DMS79 (cell line): Measurements from ENCODE around the gene ZSCAN10.

ENCODE experiments used
- DNase-seq: peaks from one replicate; lab custom pipeline; 2025; lab: John Stamatoyannopoulos, UW

Gene ZSCAN10

DNA sequence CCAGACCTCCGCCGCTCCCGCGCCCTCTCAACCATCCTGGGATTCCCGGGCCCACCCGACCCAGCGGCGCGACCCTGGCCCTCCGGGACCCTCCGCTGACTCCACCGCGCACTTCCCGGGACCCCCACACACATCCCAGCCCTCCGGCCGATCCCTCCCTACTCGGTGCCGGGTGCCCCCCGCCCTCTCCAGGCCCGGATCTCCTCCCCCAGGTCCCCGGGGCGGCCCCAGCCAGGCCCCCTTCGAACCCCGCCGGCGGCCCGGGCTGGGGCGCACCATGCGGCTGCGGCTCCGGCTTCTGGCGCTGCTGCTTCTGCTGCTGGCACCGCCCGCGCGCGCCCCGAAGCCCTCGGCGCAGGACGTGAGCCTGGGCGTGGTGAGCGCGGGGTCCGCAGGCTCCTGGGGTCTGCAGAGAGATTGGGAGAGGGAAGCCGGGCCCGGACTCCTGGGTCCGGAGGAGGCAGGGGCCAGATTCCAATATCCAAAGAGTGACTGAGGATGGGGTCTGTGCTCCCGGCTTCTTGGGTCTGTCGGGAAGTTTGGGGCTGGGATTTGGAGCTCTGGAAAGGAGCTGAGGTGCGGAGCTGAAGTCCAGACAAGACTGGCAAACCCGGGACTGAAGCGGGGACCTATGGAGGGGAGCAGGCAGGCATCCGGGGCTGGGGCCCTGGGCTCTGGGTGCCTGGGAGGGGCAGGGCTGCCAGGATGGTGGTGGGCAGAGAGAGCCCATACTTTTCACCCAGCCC, 52.3 kb downstream of the ZSCAN10 start:
- no peak for DNase-seq

DNA sequence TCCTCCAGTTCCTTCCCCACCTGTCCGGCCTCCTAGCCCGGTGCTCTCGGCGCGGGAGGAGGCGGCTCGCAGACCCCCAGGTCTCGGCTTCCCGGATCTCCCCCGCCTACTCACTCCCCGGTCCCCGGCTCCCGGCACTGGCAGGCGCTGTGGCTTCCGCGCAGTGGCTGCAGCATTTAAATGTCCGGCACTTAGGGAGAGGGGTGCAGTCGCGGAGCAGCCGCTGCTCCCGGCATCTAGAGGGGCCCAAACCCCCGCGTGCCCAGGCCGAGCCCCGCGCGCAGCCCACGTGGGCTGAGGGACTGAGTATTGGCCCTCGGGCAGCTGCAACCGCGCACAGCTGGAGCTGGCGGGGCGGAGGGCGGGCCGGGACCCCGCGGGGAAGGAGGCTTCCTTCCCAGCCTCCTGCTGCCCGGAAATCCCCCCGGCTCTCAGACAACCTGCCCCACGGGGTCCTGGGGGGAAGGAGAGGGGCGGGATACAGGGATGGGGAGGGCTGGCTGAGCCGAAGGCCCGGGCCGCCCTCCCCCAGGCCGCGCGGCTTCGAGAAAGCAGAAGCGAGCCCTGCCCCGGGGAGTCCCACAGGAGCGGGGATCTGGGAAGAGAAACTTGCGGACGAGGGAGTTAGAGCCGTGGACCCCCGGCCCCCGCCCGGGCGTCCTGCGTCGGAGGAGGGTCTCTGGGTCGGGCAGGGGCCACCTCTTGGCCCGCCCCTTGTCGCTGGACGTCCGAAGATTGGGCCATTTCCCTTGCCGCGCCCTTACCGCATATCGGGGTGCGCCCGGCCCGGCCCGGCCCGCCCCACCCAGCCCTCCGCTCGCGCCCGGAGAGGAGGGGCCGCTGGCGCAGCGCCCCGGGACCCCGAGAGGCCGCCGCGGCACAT, 53.1 kb downstream of the ZSCAN10 start, which contains the start of gene MMP25:
MMP25 (plus strand) TSS at position 804 of the 883 bp plus-strand sequence. CDS start 357 bp downstream, outside the sequence.
- no peak for DNase-seq

DNA sequence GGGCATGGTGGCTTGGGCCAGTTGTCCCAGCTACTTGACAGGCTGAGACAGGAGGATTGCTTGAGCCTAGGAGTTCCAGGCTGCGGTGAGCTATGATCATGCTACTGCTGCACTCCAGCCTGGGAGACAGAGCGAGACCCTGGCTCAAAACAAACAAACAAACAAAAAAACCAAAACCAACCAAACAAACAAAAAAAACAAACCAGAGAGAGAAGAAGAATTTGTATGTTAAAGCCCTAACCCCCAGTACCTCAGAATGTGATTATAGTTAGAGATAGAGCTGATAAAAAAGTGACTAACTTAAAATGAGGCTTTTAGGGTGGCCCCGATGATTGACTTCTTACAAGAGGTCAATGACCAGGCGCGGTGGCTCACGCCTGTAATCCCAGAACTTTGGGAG, 54.4 kb downstream of the ZSCAN10 start:
- no peak for DNase-seq

DNA sequence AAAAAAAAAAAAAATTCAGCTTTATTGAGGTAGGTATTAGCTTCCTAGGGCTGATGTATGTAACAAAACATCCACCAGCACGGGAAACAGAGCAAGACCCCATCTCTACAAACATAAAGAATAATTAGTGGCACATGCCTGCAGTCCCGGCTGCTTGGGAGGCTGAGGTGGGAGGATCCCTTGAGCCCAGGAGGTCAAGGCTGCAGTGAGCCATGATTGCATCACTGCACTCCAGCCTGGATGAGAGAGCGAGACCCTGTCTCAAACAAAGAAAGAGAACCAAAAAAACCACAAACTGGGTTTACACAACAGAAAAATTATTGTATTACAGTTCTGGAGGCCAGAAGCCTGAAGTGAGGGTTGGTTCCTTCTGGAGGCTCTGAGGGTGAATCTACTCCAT, 56.7 kb downstream of the ZSCAN10 start:
- DNase-seq, result no peak

DNA sequence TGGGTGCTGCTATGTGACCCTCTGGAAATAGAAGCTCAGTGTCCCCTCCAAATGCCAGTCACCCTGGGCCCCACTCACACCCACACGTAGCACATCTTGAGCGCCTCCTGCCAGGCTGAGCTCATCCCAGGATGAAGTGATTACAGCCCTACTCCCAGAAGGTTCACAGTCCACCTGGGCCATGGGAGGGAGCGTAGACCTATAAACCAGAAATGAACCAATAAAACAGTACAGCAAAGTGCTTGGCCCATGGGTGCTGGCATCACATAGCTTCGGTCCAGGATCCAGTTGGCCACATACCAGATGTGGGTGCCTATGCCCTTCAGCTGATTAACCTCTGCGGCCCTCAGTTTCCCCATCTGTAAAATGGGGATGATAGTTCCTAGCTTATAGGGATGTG, 60.2 kb downstream of the ZSCAN10 start:
- no peak for DNase-seq
